CD14-positive monocyte (primary cell): ENCODE measurements around the gene ZNF248. TPM values are rescaled to one million over a fixed set of nuclear protein-coding genes. Genes with fewer than 3 reads are reported as not detected.

ENCODE experiments used
- DNase-seq, 3 donors: peaks; one replicate each; pipeline ENCODE4 v3.0.0-alpha.2; 2011 to 2022
- H2AFZ ChIP-seq: 2 replicates; pipeline ENCODE4 v1.6.0; 2012; ENCODE audit warnings: mild to moderate bottlenecking, low read depth, low read length, inconsistent platforms; ENCODE audit not compliant: insufficient read depth, poor library complexity, severe bottlenecking
- H3K27ac ChIP-seq, 2 donors: 1 replicate in 1 of 2; 2 replicates in 1 of 2; pipeline ENCODE4 v1.5.1; 2012 to 2013; ENCODE audit warnings: low read length in 2 of 2, control low read depth in 1 of 2, inconsistent platforms in 1 of 2, low read depth in 1 of 2, mild to moderate bottlenecking in 1 of 2
- H3K27me3 ChIP-seq, 2 donors: one replicate each; pipeline versions ENCODE4 v1.6.0 to v1.6.1; 2011 to 2013; ENCODE audit warnings: low read length in 2 of 2; ENCODE audit not compliant: control insufficient read depth in 2 of 2, insufficient read depth in 2 of 2
- H3K36me3 ChIP-seq, 2 donors: replicated peaks in 1 of 2; 1 replicate in 1 of 2; 2 replicates in 1 of 2; pipeline versions ENCODE4 v1.5.1 to v1.6.1; 2012 to 2013; ENCODE audit warnings: low read length in 2 of 2, control low read depth in 1 of 2, inconsistent platforms in 1 of 2, mild to moderate bottlenecking in 1 of 2; ENCODE audit not compliant: insufficient read depth in 2 of 2, control insufficient read depth in 1 of 2
- H3K4me1 ChIP-seq, 2 donors: 1 replicate in 1 of 2; 2 replicates in 1 of 2; pipeline versions ENCODE4 v1.5.1 to v1.6.1; 2012 to 2013; ENCODE audit warnings: low read length in 2 of 2, control low read depth in 1 of 2, inconsistent platforms in 1 of 2, mild to moderate bottlenecking in 1 of 2, moderate library complexity in 1 of 2; ENCODE audit not compliant: insufficient read depth in 2 of 2, control insufficient read depth in 1 of 2
- H3K4me2 ChIP-seq: replicated peaks from 2 replicates; pipeline ENCODE3; 2012; ENCODE audit warnings: low read length, moderate library complexity, mild to moderate bottlenecking; ENCODE audit not compliant: poor library complexity, severe bottlenecking; ENCODE audit errors: extremely low read depth
- H3K4me3 ChIP-seq, 3 experiments: fragments of 200-600 bp in 1 of 3; sonication (generic) in 1 of 3; replicated peaks in 1 of 3; 1 replicate in 2 of 3; 2 replicates in 1 of 3; pipeline ENCODE4 v1.5.1; 2011 to 2013; ENCODE audit warnings: low read length in 3 of 3, mild to moderate bottlenecking in 3 of 3, control low read depth in 2 of 3, low read depth in 2 of 3, inconsistent platforms in 1 of 3, moderate library complexity in 1 of 3
- H3K79me2 ChIP-seq: 2 replicates; pipeline ENCODE4 v1.6.0; 2012; ENCODE audit warnings: mild to moderate bottlenecking, control low read depth, inconsistent platforms, low read length, moderate library complexity; ENCODE audit not compliant: insufficient read depth
- H3K9ac ChIP-seq: 2 replicates; pipeline ENCODE4 v1.6.0; 2017; ENCODE audit warnings: low read length, mild to moderate bottlenecking; ENCODE audit not compliant: insufficient read depth, poor library complexity, severe bottlenecking
- H3K9me3 ChIP-seq, 2 donors: replicated peaks in 1 of 2; 1 replicate in 1 of 2; 2 replicates in 1 of 2; pipeline versions ENCODE4 v1.5.1 to v1.6.1; 2012 to 2013; ENCODE audit warnings: low read length in 2 of 2, control low read depth in 1 of 2; ENCODE audit not compliant: control insufficient read depth in 1 of 2, insufficient read depth in 1 of 2
- H4K20me1 ChIP-seq: 2 replicates; pipeline ENCODE4 v1.6.0; 2012; ENCODE audit warnings: mild to moderate bottlenecking, low read length, control low read depth, moderate library complexity; ENCODE audit not compliant: insufficient read depth
- H3K27ac Mint-ChIP-seq, 7 donors: one replicate each; pipeline ENCODE4 v1.8.0; 2020; ENCODE audit warnings: mild to moderate bottlenecking in 7 of 7, mixed read lengths in 7 of 7, moderate library complexity in 6 of 7, inconsistent platforms in 2 of 7
- H3K27me3 Mint-ChIP-seq, 3 donors: one replicate each; pipeline ENCODE4 v1.8.0; 2021 to 2022; ENCODE audit warnings: low read depth in 3 of 3, mild to moderate bottlenecking in 3 of 3, mixed read lengths in 3 of 3, moderate library complexity in 3 of 3, inconsistent platforms in 1 of 3
- H3K36me3 Mint-ChIP-seq, 2 donors: one replicate each; pipeline ENCODE4 v1.8.0; 2020; ENCODE audit warnings: mixed read lengths in 2 of 2, inconsistent platforms in 1 of 2, mild to moderate bottlenecking in 1 of 2
- H3K4me1 Mint-ChIP-seq: one replicate; pipeline ENCODE4 v1.8.0; 2020; ENCODE audit warnings: mild to moderate bottlenecking, mixed read lengths
- H3K4me3 Mint-ChIP-seq, 2 donors: one replicate each; pipeline ENCODE4 v1.8.0; 2020; ENCODE audit warnings: mild to moderate bottlenecking in 2 of 2, mixed read lengths in 2 of 2, moderate library complexity in 1 of 2
- H3K9me3 Mint-ChIP-seq, 7 donors: one replicate each; pipeline ENCODE4 v1.8.0; 2020 to 2022; ENCODE audit warnings: mixed read lengths in 7 of 7, mild to moderate bottlenecking in 6 of 7, moderate library complexity in 6 of 7, inconsistent platforms in 2 of 7
- CTCF ChIP-seq: fragments of 200-600 bp; IDR thresholded peaks from one replicate; pipeline ENCODE4 v1.8.0; 2022; ENCODE audit warnings: antibody characterized with exemption, mild to moderate bottlenecking
- WGBS: methylation state at CpG from one replicate; pipeline ENCODE4 v1.1.5; 2013; ENCODE audit warnings: missing lambda C conversion rate; ENCODE audit not compliant: insufficient coverage; 5-methylcytosine and 5-hydroxymethylcytosine counted together
- intact Hi-C, 2 donors: fragments of 100-400 bp; cut with micrococcal nuclease; formaldehyde crosslinking; loops; one replicate each; pipeline versions ENCODE4 v1.15.0 to v1.15.1; 2023
- polyA plus RNA-seq, 3 donors: library from polyadenylated mRNA; depleted of rRNA in 1 of 3; unstranded in 2 of 3; stranded (reverse) in 1 of 3; fragments of 300-500 nt in 2 of 3; fragments of >200 nt in 1 of 3; fragmentation: Illumina TruSeq in 2 of 3; gene quantifications; 1 replicate in 2 of 3; 2 replicates in 1 of 3; pipeline ENCODE4 v1.2.3, GENCODE V29; 2012 to 2021

The ZNF248 gene
- polyA plus RNA-seq, 3 donors: 0.44 to 2.2 (median 0.94) TPM

- Histone ChIP-seq H3K4me2 (no peak overlapping the region), H3K4me1 (no peaks in the 10 kb centered on the region), H3K36me3 (no peaks in the 10 kb centered on the region), H3K9ac (no peak overlapping the region), H3K27ac (no peak overlapping the region), H3K9me3 (peaks cover 10 to 12% of the 10 kb centered on the region in 2 donors), H4K20me1 (no peaks in the 10 kb centered on the region), H3K27me3 (no peaks in the 10 kb centered on the region), H2AFZ (no peak overlapping the region), H3K4me3 (no peak overlapping the region), H3K79me2 (no peaks in the 10 kb centered on the region)
- Mint-ChIP-seq H3K9me3 (peaks cover 0 to 21% (median 11%) of the 10 kb centered on the region in 7 donors), H3K27me3 (no peaks in the 10 kb centered on the region), H3K27ac (no peak overlapping the region), H3K4me3 (no peak overlapping the region), H3K4me1 (no peaks in the 10 kb centered on the region), H3K36me3 (no peaks in the 10 kb centered on the region)
- no peak for TF ChIP-seq CTCF
- 83% methylated on average over 3 of the region's 3 CpGs for WGBS
- no peak for DNase-seq
- intact Hi-C loops: no loop called here
Observed at GRCh38 chr10:37803269-37803668, 54.1 kb downstream of the ZNF248 start.

DNA sequence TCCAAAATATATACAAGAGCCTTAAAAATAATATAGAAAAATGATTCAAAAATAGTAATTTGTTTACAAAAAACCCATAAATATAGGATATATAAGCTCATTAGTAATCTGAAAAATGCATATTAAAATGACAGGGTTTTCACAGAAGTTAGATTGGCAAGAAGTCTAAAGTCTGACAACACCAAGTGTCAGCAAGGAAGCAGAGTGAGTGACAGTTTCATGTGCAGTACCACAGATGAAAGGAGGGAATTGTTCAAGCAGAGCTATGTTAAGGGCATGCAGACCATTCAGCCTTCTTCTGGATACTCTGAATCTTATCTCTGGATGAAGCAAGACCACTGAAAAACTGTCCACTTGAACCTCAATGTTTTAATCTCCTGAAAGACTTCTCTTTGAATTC lies 55.9 kb downstream of the ZNF248 start:
- H3K4me2 ChIP-seq: no peak overlapping the region
- no peak for DNase-seq
- H3K9ac ChIP-seq: no peak overlapping the region
- Mint-ChIP-seq H3K9me3 (peaks cover 0 to 21% (median 8%) of the 10 kb centered on the region in 7 donors), H3K27ac (no peak overlapping the region), H3K36me3 (no peaks in the 10 kb centered on the region), H3K4me3 (no peak overlapping the region), H3K27me3 (no peaks in the 10 kb centered on the region), H3K4me1 (no peaks in the 10 kb centered on the region)
- H3K4me3 ChIP-seq: no peak overlapping the region
- H3K27me3 ChIP-seq: no peaks in the 10 kb centered on the region
- H3K27ac ChIP-seq: no peak overlapping the region
- H3K36me3 ChIP-seq: no peaks in the 10 kb centered on the region
- no peaks in the 10 kb centered on the region for H4K20me1 ChIP-seq
- no peak overlapping the region for H2AFZ ChIP-seq
- H3K79me2 ChIP-seq: no peaks in the 10 kb centered on the region
- intact Hi-C loops: no loop called here
- H3K4me1 ChIP-seq: no peaks in the 10 kb centered on the region
- TF ChIP-seq CTCF: no peak
- H3K9me3 ChIP-seq: peaks cover 10% of the 10 kb centered on the region in 2 donors
